Hepatocyte (in vitro differentiated cells): ENCODE results near the gene DLGAP3.

Source experiments
- CTCF ChIP-seq: fragments of 200-600 bp; sonication (generic); IDR thresholded peaks from 2 replicates; pipeline ENCODE4 v1.5.1; 2016; ENCODE audit warnings: antibody characterized with exemption, mild to moderate bottlenecking; ENCODE audit not compliant: poor library complexity
- EZH2 ChIP-seq: fragments of 200-600 bp; sonication (generic); IDR thresholded peaks from 2 replicates; pipeline ENCODE4 v1.6.1; 2016; ENCODE audit warnings: antibody characterized with exemption, mild to moderate bottlenecking, borderline replicate concordance
- EZH2phosphoT487 ChIP-seq: fragments of 200-600 bp; sonication (generic); IDR thresholded peaks from one replicate; pipeline ENCODE4 v1.6.1; 2018; ENCODE audit warnings: antibody characterized with exemption, mild to moderate bottlenecking, low read depth, moderate library complexity; ENCODE audit not compliant: unreplicated experiment, severe bottlenecking

GRCh38 chr1:34852677-34853217 lies 76.7 kb downstream of the DLGAP3 start:
- TF ChIP-seq EZH2phosphoT487 = no peak
- TF ChIP-seq CTCF = peak; percentile 97
- no peak for TF ChIP-seq EZH2
